Activated T-cell treated with anti-CD3 and anti-CD28 coated beads for 1 hour (primary cell): ENCODE data around the gene SLC5A3.

Experiments used
- DNase-seq: peaks from one replicate; pipeline ENCODE4 v3.0.0-alpha.2; 2020; ENCODE audit warnings: low read depth

The SLC5A3 gene

GRCh38 chr21:34071683-34072082 lies 1.7 kb upstream of the SLC5A3 start:
- no peak for DNase-seq

GRCh38 chr21:34072145-34073031 lies 990 bp upstream of the SLC5A3 start:
- DNase-seq: peak; percentile 6

GRCh38 chr21:34073749-34074282 lies 438 bp downstream of the SLC5A3 start:
- DNase-seq: peak; percentile 41

GRCh38 chr21:34074283-34075090 lies 1.1 kb downstream of the SLC5A3 start:
- DNase-seq: no peak

GRCh38 chr21:34075091-34075425 lies 1.7 kb downstream of the SLC5A3 start:
- DNase-seq: no peak

- DNase-seq: no peak
Measured at GRCh38 chr21:34075760-34076660, 2.6 kb downstream of the SLC5A3 start.

- no peak for DNase-seq
Measured at GRCh38 chr21:34076835-34077234, 3.5 kb downstream of the SLC5A3 start.

GRCh38 chr21:34077888-34078287 lies 4.5 kb downstream of the SLC5A3 start:
- no peak for DNase-seq

- no peak for DNase-seq
Measured at GRCh38 chr21:34078915-34079314, 5.5 kb downstream of the SLC5A3 start.

- DNase-seq: no peak
Measured at GRCh38 chr21:34080710-34081109, 7.3 kb downstream of the SLC5A3 start.

GRCh38 chr21:34082769-34083168 lies 9.4 kb downstream of the SLC5A3 start:
- DNase-seq: no peak

- DNase-seq: no peak
Measured at GRCh38 chr21:34083357-34083756, 10.0 kb downstream of the SLC5A3 start.

- DNase-seq: no peak
Measured at GRCh38 chr21:34085129-34085528, 11.8 kb downstream of the SLC5A3 start.

- no peak for DNase-seq
Measured at GRCh38 chr21:34086887-34087306, 13.5 kb downstream of the SLC5A3 start.

- no peak for DNase-seq
Measured at GRCh38 chr21:34088752-34089151, 15.4 kb downstream of the SLC5A3 start.

- DNase-seq: no peak
Measured at GRCh38 chr21:34091032-34091431, 17.7 kb downstream of the SLC5A3 start.

GRCh38 chr21:34091607-34092006 lies 18.2 kb downstream of the SLC5A3 start:
- DNase-seq: no peak

GRCh38 chr21:34092262-34092921 lies 19.0 kb downstream of the SLC5A3 start:
- no peak for DNase-seq

- DNase-seq: no peak
Measured at GRCh38 chr21:34093083-34093482, 19.7 kb downstream of the SLC5A3 start.

GRCh38 chr21:34094949-34095348 lies 21.6 kb downstream of the SLC5A3 start:
- DNase-seq: no peak

GRCh38 chr21:34097442-34097841 lies 24.1 kb downstream of the SLC5A3 start:
- no peak for DNase-seq
